ENCODE measurements around the gene DRD2. TPM values are rescaled to one million over a fixed set of nuclear protein-coding genes. Genes with fewer than 3 reads are reported as not detected.
A peak's percentile ranks its signal among the peaks of the same experiment; 100 is the strongest.

DRD2 gene
- total and polyA plus RNA-seq, 12 donors = 0.23 to 13.8 (median 5.3) TPM; not detected in 3

DNA sequence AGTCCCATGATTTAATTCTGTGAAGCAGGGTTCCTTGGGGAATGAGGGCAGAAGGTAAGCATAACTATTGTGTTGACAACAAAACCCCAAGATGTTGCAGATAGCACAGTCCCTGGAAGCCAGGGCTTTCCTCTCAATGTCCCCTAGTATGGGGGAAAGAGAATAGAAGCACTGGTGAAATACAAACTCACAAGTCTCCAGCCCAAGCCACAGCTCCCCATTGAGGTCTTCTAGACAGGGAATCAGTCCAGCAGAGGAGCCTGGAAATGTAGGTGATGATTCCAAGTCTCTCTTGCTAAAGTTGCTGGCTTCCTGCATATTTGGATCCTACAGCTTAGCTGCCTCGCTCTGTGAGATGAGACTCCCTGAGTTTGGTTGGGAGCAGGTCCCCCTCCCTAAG lies 31.7 kb upstream of the DRD2 start:
- H3K27me3 ChIP-seq = no peaks in the 10 kb centered on the region
- 80 to 100% (median 90%) methylated on average over 1 of the region's 1 CpG for WGBS, 4 donors
- H3K9me3 ChIP-seq (replicated peaks in 1 of 3) = no peaks in the 10 kb centered on the region
- H3K4me3 ChIP-seq = no peak overlapping the region
- no peak overlapping the region for H3K27ac ChIP-seq
- H3K4me1 ChIP-seq (replicated peaks in 1 of 2) = no peaks in the 10 kb centered on the region
- no peak for DNase-seq
- TF ChIP-seq POLR2A (IDR thresholded peaks at IDR 0.05) = no peak
- no peak for TF ChIP-seq CTCF (IDR thresholded peaks at IDR 0.05)
- intact Hi-C loops (cut with DNase I) = no loop called here
- no peaks in the 10 kb centered on the region for H3K36me3 ChIP-seq (replicated peaks in 1 of 2)

DNA sequence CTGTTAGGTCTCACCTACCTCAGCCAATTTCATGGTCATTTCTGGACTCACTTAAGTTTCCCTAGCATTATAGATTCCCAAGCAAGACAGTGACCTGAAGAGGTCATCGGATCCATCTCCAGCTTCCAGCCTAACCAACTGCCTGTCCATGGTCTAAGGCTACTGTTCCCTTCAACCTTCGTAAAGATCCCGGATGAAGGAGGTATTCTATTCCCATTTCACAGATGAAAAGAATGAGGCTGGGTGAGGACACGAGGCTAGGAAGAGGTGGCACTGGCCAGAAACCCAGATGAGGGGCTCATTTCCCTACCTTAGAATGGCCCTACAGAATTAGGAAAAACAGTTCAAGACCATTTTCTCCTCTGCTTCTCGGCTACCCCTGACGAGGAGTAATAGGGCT lies 31.3 kb upstream of the DRD2 start:
- DNase-seq = no peak
- intact Hi-C loops (cut with DNase I) = no loop called here
- no peaks in the 10 kb centered on the region for H3K4me1 ChIP-seq (replicated peaks in 1 of 2)
- H3K9me3 ChIP-seq (replicated peaks in 1 of 3) = no peaks in the 10 kb centered on the region
- no peaks in the 10 kb centered on the region for H3K27me3 ChIP-seq
- H3K36me3 ChIP-seq (replicated peaks in 1 of 2) = no peaks in the 10 kb centered on the region
- TF ChIP-seq CTCF (IDR thresholded peaks at IDR 0.05) (no peak), POLR2A (IDR thresholded peaks at IDR 0.05) (no peak)
- no peak overlapping the region for H3K4me3 ChIP-seq
- H3K27ac ChIP-seq = no peak overlapping the region
- WGBS, 4 donors = 71 to 76% (median 75%) methylated on average over 6 of the region's 6 CpGs

DNA sequence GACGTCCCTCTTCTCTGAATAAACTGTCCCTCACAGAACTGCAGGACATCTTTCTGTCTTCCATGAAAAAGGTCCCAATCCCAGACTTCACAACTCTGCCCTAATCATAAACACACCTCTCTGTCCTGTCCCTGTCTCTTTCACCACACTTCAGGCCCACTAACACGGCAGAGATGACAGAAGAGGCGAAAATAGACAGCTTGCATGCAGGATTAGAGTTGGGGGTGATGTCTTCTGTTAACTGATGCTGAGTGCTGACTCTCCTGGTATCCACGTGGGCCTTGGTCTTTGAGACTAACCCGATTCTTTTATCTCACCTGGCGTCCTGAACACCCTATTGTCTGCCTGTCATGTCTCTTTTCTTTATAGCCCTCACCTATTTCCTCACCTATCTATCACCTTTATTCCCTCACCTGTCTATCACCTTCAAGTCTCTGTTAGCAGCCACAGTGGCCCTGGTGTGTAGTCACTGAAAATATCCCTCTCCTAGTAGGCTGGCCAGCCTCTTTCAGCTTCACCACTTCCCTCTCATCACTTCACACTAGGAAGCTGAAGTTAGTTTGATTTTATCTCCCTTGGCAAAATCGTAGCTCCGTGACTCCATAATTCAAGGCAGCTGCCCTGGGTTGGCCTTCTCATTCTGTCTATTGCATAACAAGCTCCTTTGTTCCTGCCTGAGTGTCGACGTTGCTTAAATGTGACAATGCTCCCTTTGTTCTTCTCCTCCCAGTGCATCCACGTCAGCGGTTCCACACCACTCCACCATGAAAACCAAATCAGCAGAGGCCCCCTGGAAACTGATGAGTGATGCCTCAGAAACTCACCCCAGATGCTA lies 30.6 kb upstream of the DRD2 start:
- Histone ChIP-seq H3K9me3 (replicated peaks in 1 of 3) (no peaks in the 10 kb centered on the region), H3K36me3 (replicated peaks in 1 of 2) (no peaks in the 10 kb centered on the region), H3K4me3 (no peak overlapping the region), H3K27ac (no peak overlapping the region), H3K27me3 (no peaks in the 10 kb centered on the region), H3K4me1 (replicated peaks in 1 of 2) (no peaks in the 10 kb centered on the region)
- 43 to 51% (median 46%) methylated on average over 12 of the region's 12 CpGs for WGBS, 4 donors
- peak in 3 of 7 donors; percentile 32 to 52 (median 43) for DNase-seq
- TF ChIP-seq POLR2A (IDR thresholded peaks at IDR 0.05) (no peak), CTCF (IDR thresholded peaks at IDR 0.05) (no peak)
- intact Hi-C loops (cut with DNase I) = no loop called here

- intact Hi-C loops (cut with DNase I) = no loop called here
- no peaks in the 10 kb centered on the region for H3K9me3 ChIP-seq (replicated peaks in 1 of 3)
Observed at GRCh38 chr11:113505046-113505445, 29.8 kb upstream of the DRD2 start.

More at GRCh38 chr11:113505046-113505445, 29.8 kb upstream of the DRD2 start:
- no peak for DNase-seq
- H3K27me3 ChIP-seq = no peaks in the 10 kb centered on the region
- H3K4me1 ChIP-seq (replicated peaks in 1 of 2) = no peaks in the 10 kb centered on the region
- no peak overlapping the region for H3K4me3 ChIP-seq
- WGBS, 4 donors = 64 to 82% (median 79%) methylated on average over 3 of the region's 3 CpGs
- no peak for TF ChIP-seq CTCF (IDR thresholded peaks at IDR 0.05)
- no peak for TF ChIP-seq POLR2A (IDR thresholded peaks at IDR 0.05)
- H3K36me3 ChIP-seq (replicated peaks in 1 of 2) = no peaks in the 10 kb centered on the region
- no peak overlapping the region for H3K27ac ChIP-seq
